Measurements from ENCODE around the gene DCTN3. TPM values are rescaled to one million over a fixed set of nuclear protein-coding genes. Genes with fewer than 3 reads are reported as not detected.

Gene DCTN3
- total RNA-seq, 2 experiments from 2014 or later = 65.9 to 68.4 TPM

- H3K27me3 Mint-ChIP-seq = peaks cover 2% of the 10 kb centered on the region
- H3K4me1 Mint-ChIP-seq = no peaks in the 10 kb centered on the region
- intact Hi-C loops (cut with DNase I, micrococcal nuclease) = loop anchor here (1.0 to 5.0 kb wide), 4 partner anchors 55 to 199 kb away; no protein-coding TSS in a partner anchor
- no peak overlapping the region for H3K27ac Mint-ChIP-seq
- peak; percentile 87 for DNase-seq
- POLR2A ChIA-PET = no interaction called here
- no peak overlapping the region for H3K4me3 Mint-ChIP-seq
- H3K36me3 Mint-ChIP-seq (ENCODE audit: low read depth) = no peaks in the 10 kb centered on the region
- CTCF ChIA-PET = interaction anchor here (0.6 to 3.1 kb wide), 24 partner anchors 8 to 237 kb away, joined by 3 to 10 read pairs (median 4); partner anchors contain the start of genes DCTN3 and GALT
- ATAC-seq = peak; percentile 95
- no peaks in the 10 kb centered on the region for H3K9me3 Mint-ChIP-seq (ENCODE audit: low read depth)
Observed at GRCh38 chr9:34603610-34604231, 16.6 kb downstream of the DCTN3 start.

DNA sequence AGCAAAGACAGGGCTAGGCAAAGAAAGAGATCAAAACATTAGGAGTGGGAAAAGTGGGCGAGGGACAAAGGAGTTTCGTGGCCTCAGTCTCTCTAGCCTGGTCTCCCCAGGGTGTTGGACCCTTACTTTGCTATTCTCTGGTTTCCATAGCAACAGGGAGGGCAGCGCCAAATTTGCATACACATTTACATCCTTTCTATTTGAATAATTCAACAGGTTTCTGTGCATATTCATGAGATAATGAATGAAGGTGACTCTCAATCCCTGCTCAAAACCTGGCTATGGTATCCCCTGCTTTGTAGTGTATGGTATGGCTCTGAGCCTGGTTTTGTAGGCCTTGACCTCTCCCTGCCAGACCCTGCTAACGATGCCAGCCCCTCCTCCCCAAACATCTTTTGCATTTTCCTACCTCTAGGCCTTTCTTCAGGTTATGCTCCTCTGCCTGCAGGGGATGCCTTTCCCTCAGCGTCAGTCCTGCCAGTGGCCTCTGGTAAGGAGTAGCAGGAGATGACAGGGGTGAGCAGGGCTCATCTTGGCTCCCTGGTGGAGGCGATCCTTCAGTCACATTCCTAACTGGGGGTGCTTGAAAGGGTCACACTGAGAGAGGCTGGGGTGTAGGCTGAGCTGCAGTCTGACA lies 18.2 kb downstream of the DCTN3 start:
- intact Hi-C loops (cut with DNase I, micrococcal nuclease) = loop anchor here in 1 of 2 experiments (5.0 kb wide), 1 partner anchor 100 kb away; no protein-coding TSS in a partner anchor
- Mint-ChIP-seq H3K9me3 (ENCODE audit: low read depth) (no peaks in the 10 kb centered on the region), H3K4me1 (no peaks in the 10 kb centered on the region), H3K27me3 (peaks cover 2% of the 10 kb centered on the region), H3K36me3 (ENCODE audit: low read depth) (no peaks in the 10 kb centered on the region), H3K4me3 (no peak overlapping the region), H3K27ac (no peak overlapping the region)
- DNase-seq = no peak
- CTCF ChIA-PET = interaction anchor here (0.8 to 3.1 kb wide), 6 partner anchors 10 to 233 kb away, joined by 3 to 10 read pairs (median 4); partner anchors contain the start of gene GALT
- POLR2A ChIA-PET = no interaction called here
- ATAC-seq = no peak

DNA sequence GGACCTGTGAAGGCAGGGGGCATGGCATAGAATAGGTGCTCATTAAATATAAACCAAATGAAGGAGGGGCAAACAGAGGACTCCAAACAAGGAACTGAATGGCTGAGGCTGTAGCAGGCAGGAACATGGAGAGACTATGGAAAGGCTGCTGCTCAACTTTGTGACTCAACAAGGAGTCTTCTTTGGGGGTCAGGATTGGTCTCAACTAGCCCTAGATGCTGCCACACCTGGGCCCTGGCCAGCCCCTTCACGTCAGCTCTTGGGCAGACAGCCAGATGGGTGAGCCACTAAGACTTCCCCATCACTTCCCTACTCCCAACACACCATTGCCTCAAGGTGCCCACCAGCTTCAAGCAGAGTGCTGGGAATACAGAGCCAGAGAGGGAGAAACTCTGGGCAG lies 19.4 kb downstream of the DCTN3 start:
- Mint-ChIP-seq H3K27ac (no peak overlapping the region), H3K9me3 (ENCODE audit: low read depth) (no peaks in the 10 kb centered on the region), H3K36me3 (ENCODE audit: low read depth) (no peaks in the 10 kb centered on the region), H3K27me3 (peaks cover 9% of the 10 kb centered on the region), H3K4me1 (no peaks in the 10 kb centered on the region), H3K4me3 (no peak overlapping the region)
- DNase-seq (no peak), ATAC-seq (no peak)
- ChIA-PET POLR2A (no interaction called here), CTCF (interaction anchor here (0.7 to 1.7 kb wide), 3 partner anchors 69 to 197 kb away, joined by 3 to 4 read pairs (median 4); no protein-coding TSS in a partner anchor)
- intact Hi-C loops (cut with DNase I, micrococcal nuclease) = loop anchor here in 1 of 2 experiments (5.0 kb wide), 1 partner anchor 99 kb away; no protein-coding TSS in a partner anchor

DNA sequence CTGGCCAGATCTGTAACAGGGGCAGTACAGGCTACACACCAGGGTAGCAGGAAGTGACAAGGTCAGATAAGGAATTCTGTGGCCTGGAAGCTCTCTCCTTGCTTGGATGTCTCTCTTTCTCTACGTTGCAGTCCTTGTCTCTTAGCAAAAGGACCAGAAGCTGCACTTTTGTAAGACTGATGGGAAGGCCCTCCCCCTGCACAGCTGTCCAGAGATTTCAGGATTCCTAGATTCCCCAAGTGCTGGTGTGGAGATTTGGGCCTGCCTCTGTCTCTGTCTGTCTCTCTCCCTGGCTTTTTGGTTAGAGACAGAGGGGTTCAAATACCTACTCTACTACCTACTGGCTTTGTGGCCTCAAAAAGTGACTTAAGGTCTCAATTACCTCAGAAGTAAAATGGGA lies 20.7 kb downstream of the DCTN3 start:
- H3K27me3 Mint-ChIP-seq = peaks cover 15% of the 10 kb centered on the region
- H3K36me3 Mint-ChIP-seq (ENCODE audit: low read depth) = no peaks in the 10 kb centered on the region
- no peaks in the 10 kb centered on the region for H3K9me3 Mint-ChIP-seq (ENCODE audit: low read depth)
- ChIA-PET CTCF (interaction anchor here (1.0 to 1.2 kb wide), 4 partner anchors 14 to 163 kb away, joined by 3 read pairs; no protein-coding TSS in a partner anchor), POLR2A (no interaction called here)
- no peak for ATAC-seq
- no peak overlapping the region for H3K4me3 Mint-ChIP-seq
- intact Hi-C loops (cut with DNase I, micrococcal nuclease) = no loop called here
- H3K27ac Mint-ChIP-seq = no peak overlapping the region
- no peaks in the 10 kb centered on the region for H3K4me1 Mint-ChIP-seq
- DNase-seq = no peak

DNA sequence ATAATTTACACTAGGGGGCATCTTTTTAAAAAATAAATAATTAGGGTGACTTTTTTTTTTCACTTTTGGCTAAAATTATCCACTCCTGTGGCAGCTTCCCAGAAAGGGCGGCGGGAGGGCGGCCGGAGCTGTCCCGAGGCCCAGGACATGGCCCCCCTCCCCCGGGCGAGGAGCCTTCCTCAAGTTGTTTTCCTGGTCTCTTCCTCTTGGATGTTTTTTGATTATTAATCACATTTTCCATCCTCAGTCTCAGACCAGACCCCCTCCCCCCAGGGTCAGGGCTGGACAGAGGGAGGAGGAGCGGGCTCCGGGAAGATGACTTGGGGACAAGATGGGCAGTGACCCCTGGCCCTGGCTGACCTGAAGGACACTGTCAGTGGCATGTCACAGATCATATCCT lies 26.1 kb downstream of the DCTN3 start:
- H3K36me3 Mint-ChIP-seq (ENCODE audit: low read depth) = no peaks in the 10 kb centered on the region
- H3K4me3 Mint-ChIP-seq = no peak overlapping the region
- peaks cover 20% of the 10 kb centered on the region for H3K4me1 Mint-ChIP-seq
- H3K27me3 Mint-ChIP-seq = peaks cover 44% of the 10 kb centered on the region
- CTCF ChIA-PET = no interaction called here
- H3K9me3 Mint-ChIP-seq (ENCODE audit: low read depth) = no peaks in the 10 kb centered on the region
- ATAC-seq (no peak), DNase-seq (no peak)
- POLR2A ChIA-PET = no interaction called here
- intact Hi-C loops (cut with DNase I, micrococcal nuclease) = loop anchor here in 1 of 2 experiments (5.0 kb wide), 1 partner anchor 87 kb away; no protein-coding TSS in a partner anchor
- no peak overlapping the region for H3K27ac Mint-ChIP-seq

GRCh38 chr9:34592895-34593601 lies 27.2 kb downstream of the DCTN3 start:
- ATAC-seq (no peak), DNase-seq (no peak)
- H3K27ac Mint-ChIP-seq = no peak overlapping the region
- no peaks in the 10 kb centered on the region for H3K9me3 Mint-ChIP-seq (ENCODE audit: low read depth)
- H3K4me1 Mint-ChIP-seq = peaks cover 27% of the 10 kb centered on the region
- ChIA-PET POLR2A (no interaction called here), CTCF (interaction anchor here (0.7 to 3.0 kb wide), 3 partner anchors 9 to 133 kb away, joined by 3 to 22 read pairs (median 4); no protein-coding TSS in a partner anchor)
- H3K4me3 Mint-ChIP-seq = no peak overlapping the region
- peaks cover 55% of the 10 kb centered on the region for H3K27me3 Mint-ChIP-seq
- H3K36me3 Mint-ChIP-seq (ENCODE audit: low read depth) = no peaks in the 10 kb centered on the region
- intact Hi-C loops (cut with DNase I, micrococcal nuclease) = loop anchor here in 1 of 2 experiments (2.0 to 5.0 kb wide), 2 partner anchors 14 to 86 kb away; no protein-coding TSS in a partner anchor

GRCh38 chr9:34591917-34592866 lies 28.1 kb downstream of the DCTN3 start:
- H3K4me1 Mint-ChIP-seq = peaks cover 27% of the 10 kb centered on the region
- H3K9me3 Mint-ChIP-seq (ENCODE audit: low read depth) = no peaks in the 10 kb centered on the region
- no peak for DNase-seq
- ChIA-PET CTCF (interaction anchor here (0.7 to 3.0 kb wide), 31 partner anchors 9 to 337 kb away, joined by 3 to 22 read pairs (median 4); partner anchors contain the start of genes GALT and SIGMAR1), POLR2A (no interaction called here)
- ATAC-seq = no peak
- H3K4me3 Mint-ChIP-seq = no peak overlapping the region
- H3K36me3 Mint-ChIP-seq (ENCODE audit: low read depth) = no peaks in the 10 kb centered on the region
- peaks cover 62% of the 10 kb centered on the region for H3K27me3 Mint-ChIP-seq
- no peak overlapping the region for H3K27ac Mint-ChIP-seq
- intact Hi-C loops (cut with DNase I, micrococcal nuclease) = loop anchor here (1.0 to 5.0 kb wide), 6 partner anchors 15 to 188 kb away; no protein-coding TSS in a partner anchor

GRCh38 chr9:34591248-34591916 lies 28.9 kb downstream of the DCTN3 start:
- ChIA-PET POLR2A (no interaction called here), CTCF (interaction anchor here (0.6 to 3.0 kb wide), 35 partner anchors 8 to 1746 kb away, joined by 3 to 22 read pairs (median 4); partner anchors contain the start of genes GALT, RPP25L and SIGMAR1)
- DNase-seq = peak; percentile 89
- intact Hi-C loops (cut with DNase I, micrococcal nuclease) = loop anchor here (1.0 to 5.0 kb wide), 5 partner anchors 29 to 187 kb away; no protein-coding TSS in a partner anchor
- H3K4me1 Mint-ChIP-seq = peaks cover 27% of the 10 kb centered on the region
- H3K27ac Mint-ChIP-seq = no peak overlapping the region
- H3K4me3 Mint-ChIP-seq = peak overlapping the region; percentile 57
- ATAC-seq = peak; percentile 76
- no peaks in the 10 kb centered on the region for H3K9me3 Mint-ChIP-seq (ENCODE audit: low read depth)
- no peaks in the 10 kb centered on the region for H3K36me3 Mint-ChIP-seq (ENCODE audit: low read depth)
- peaks cover 66% of the 10 kb centered on the region for H3K27me3 Mint-ChIP-seq

DNA sequence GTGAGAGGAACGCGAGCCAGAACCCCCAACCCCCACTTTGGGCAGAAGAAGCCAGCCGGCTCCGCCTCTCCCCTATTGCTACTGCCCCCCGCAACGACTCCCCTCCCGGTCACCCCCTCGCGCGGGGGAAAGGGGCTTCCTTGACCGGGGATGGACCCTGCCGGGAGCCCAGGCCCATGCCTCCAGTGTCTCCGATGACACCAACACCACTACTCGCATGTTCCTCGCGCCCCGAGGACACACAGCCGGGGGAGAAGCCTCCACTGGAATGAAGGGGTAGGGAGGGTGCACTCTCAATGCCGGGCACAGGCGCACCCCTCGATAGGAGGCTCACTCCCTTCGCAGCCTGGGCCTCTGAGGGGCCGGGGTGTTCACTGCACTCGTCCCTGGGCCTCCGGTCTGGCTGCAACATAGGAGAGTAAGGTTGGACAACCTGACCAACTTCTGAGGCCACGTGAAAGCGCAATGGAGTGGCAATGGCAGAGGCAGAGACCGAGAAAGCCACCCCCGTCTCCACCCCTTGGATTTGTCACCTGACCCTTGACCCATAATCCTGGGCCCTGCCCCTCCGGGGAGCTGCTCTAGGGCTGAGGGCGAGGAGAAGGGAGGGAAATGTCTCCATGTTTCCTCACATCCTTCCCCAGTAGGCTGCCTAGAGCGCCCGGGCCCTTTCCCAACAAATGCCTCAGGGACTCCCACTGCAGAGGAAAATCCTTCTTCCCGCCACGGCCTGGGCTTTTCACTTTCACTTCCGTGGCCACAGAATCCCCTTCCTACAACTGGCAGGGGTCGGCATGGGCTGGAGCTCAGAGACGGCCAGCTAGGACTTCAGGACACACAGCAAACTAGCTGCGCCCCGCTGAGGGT lies 29.7 kb downstream of the DCTN3 start:
- peak overlapping the region; percentile 57 for H3K4me3 Mint-ChIP-seq
- peak; percentile 11 for ATAC-seq
- intact Hi-C loops (cut with DNase I, micrococcal nuclease) = loop anchor here (1.0 to 5.0 kb wide), 5 partner anchors 28 to 186 kb away; no protein-coding TSS in a partner anchor
- H3K4me1 Mint-ChIP-seq = peaks cover 27% of the 10 kb centered on the region
- POLR2A ChIA-PET = no interaction called here
- no peak overlapping the region for H3K27ac Mint-ChIP-seq
- DNase-seq = peak; percentile 42
- H3K27me3 Mint-ChIP-seq = peaks cover 70% of the 10 kb centered on the region
- CTCF ChIA-PET = interaction anchor here (0.6 to 3.0 kb wide), 24 partner anchors 8 to 1746 kb away, joined by 3 to 22 read pairs (median 4); partner anchors contain the start of genes GALT, RPP25L and SIGMAR1
- H3K36me3 Mint-ChIP-seq (ENCODE audit: low read depth) = no peaks in the 10 kb centered on the region
- H3K9me3 Mint-ChIP-seq (ENCODE audit: low read depth) = no peaks in the 10 kb centered on the region
